Effector memory CD4-positive, alpha-beta T cell (primary cell): ENCODE data around the gene PBX3.

Source experiments
- DNase-seq, 3 donors: peaks; one replicate each; pipeline ENCODE4 v3.0.0-alpha.2; 2020
- H3K27ac ChIP-seq: 2 replicates; pipeline ENCODE4 v1.7.0; 2013; ENCODE audit warnings: mild to moderate bottlenecking, low read length, moderate library complexity; ENCODE audit not compliant: insufficient read depth, poor library complexity, severe bottlenecking
- H3K27me3 ChIP-seq: replicated peaks from 2 replicates; pipeline ENCODE4 v1.7.0; 2013; ENCODE audit warnings: mild to moderate bottlenecking, low read length; ENCODE audit not compliant: insufficient read depth, control insufficient read depth, poor library complexity, severe bottlenecking
- H3K36me3 ChIP-seq: 2 replicates; pipeline ENCODE4 v1.7.0; 2013; ENCODE audit warnings: mild to moderate bottlenecking, low read length, moderate library complexity; ENCODE audit not compliant: control insufficient read depth, insufficient read depth
- H3K4me1 ChIP-seq: 2 replicates; pipeline ENCODE4 v1.7.0; 2013; ENCODE audit warnings: low read length, mild to moderate bottlenecking; ENCODE audit not compliant: control insufficient read depth, insufficient read depth, poor library complexity, severe bottlenecking
- H3K4me3 ChIP-seq: 2 replicates; pipeline ENCODE4 v1.7.0; 2013; ENCODE audit warnings: low read length, low read depth, mild to moderate bottlenecking; ENCODE audit not compliant: insufficient read depth, poor library complexity, severe bottlenecking
- H3K9me3 ChIP-seq: 2 replicates; pipeline ENCODE4 v1.7.0; 2013; ENCODE audit warnings: mild to moderate bottlenecking, low read length, moderate library complexity; ENCODE audit not compliant: control insufficient read depth

PBX3 gene

DNA sequence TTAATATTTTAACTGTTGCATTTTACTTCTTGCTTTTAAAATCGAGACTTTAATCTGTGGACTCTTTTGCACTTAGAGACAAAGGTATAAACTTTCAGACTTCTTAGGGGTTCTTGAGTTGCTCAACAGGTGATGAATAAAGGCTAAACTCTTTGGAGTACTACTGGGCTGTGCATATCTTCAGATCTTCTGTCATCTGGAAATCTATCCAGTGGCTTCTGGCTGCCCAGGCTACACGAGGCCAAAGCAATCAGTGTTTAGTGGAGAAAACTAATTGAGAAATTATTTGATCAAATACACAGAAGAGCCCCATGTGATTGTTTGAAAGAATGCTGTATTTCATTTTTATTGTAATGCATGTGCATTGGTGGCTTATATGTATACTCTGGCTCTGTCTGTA lies 146.1 kb downstream of the PBX3 start:
- DNase-seq, result no peak
- Histone ChIP-seq H3K4me3 (no peak overlapping the region), H3K36me3 (no peaks in the 10 kb centered on the region), H3K27ac (no peak overlapping the region), H3K27me3 (peaks cover 5% of the 10 kb centered on the region), H3K4me1 (peaks cover 9% of the 10 kb centered on the region), H3K9me3 (no peaks in the 10 kb centered on the region)

DNA sequence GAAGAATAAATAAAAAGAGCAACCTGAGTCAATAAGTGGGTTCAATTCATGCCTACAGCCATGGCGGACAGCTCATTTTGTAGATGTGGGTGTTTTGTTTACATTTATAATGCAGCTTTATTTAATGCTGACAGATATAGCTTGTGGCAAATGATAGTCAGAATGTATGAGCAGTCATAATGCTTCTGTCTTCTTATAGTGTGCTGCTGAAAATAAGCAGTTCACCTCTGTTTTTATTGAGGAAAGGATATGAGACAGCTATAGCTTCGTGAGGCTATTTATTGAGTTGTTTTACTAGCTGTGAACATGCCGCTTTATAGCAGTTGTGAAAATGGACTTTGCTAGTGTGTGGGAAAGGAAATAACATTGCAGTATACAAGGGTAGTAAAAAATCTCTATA lies 147.4 kb downstream of the PBX3 start:
- Histone ChIP-seq H3K27me3 (peaks cover 5% of the 10 kb centered on the region), H3K9me3 (no peaks in the 10 kb centered on the region), H3K27ac (no peak overlapping the region), H3K36me3 (no peaks in the 10 kb centered on the region), H3K4me1 (peaks cover 4% of the 10 kb centered on the region), H3K4me3 (no peak overlapping the region)
- DNase-seq, result no peak

DNA sequence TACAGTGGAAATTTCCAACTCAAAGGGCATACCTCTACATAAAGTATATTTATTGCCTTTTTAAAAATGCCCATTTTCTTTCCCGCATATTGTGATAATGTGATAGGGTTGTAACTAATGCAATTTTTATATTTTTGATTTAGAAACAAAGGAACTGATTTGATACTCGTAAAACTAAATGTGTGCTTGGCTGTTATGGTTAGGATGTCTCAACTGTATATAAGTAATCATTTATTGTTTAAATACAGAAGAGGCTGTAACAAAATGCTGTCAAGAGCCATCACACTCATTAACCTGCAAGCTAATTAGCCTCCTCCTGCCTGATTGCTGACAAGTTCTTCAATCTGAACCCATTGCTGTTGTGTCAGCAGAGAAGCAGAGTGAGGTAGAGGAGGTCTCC lies 149.2 kb downstream of the PBX3 start:
- Histone ChIP-seq H3K27ac (no peak overlapping the region), H3K27me3 (no peaks in the 10 kb centered on the region), H3K36me3 (no peaks in the 10 kb centered on the region), H3K9me3 (no peaks in the 10 kb centered on the region), H3K4me1 (no peaks in the 10 kb centered on the region), H3K4me3 (no peak overlapping the region)
- no peak for DNase-seq

DNA sequence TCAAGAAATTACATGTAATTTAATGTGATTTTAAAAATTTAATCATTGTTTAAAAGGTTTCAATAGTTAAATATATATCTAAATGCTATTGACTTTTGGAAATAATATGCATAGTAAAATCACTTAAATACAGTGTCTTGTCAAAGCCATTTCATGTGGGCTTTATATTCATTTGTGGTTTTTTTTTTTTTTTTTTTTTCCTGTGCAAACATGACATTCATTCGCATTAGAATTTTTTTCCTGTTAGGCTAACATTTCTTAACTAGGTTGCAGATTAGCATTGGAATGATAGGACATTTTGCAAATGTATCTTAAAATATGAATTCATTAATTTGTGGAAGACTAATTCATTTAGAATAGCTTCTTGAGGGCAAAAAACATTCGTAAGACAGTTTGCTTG lies 149.8 kb downstream of the PBX3 start:
- Histone ChIP-seq H3K9me3 (no peaks in the 10 kb centered on the region), H3K27me3 (no peaks in the 10 kb centered on the region), H3K4me3 (no peak overlapping the region), H3K36me3 (no peaks in the 10 kb centered on the region), H3K4me1 (no peaks in the 10 kb centered on the region), H3K27ac (no peak overlapping the region)
- DNase-seq, result no peak

DNA sequence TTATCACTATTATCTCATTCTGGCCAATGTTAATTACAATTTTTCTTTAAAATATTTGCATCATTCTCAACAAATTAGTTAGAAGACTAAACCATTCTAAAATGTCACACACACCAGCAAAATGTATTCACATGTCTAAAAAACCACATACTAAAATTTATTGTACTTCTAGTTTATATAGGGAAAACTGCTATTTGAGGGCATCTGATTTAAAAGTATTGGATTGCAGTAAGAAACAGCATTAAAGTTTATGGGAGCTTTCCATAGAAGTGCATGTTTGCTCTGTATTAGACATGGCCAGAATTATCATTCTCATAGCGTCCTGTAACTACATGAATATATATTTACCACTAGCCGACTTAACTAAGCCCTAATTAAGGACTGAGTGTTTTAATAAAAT lies 150.3 kb downstream of the PBX3 start:
- H3K4me3 ChIP-seq, result no peak overlapping the region
- H3K4me1 ChIP-seq, result no peaks in the 10 kb centered on the region
- no peaks in the 10 kb centered on the region for H3K9me3 ChIP-seq
- H3K27me3 ChIP-seq, result no peaks in the 10 kb centered on the region
- no peak for DNase-seq
- no peak overlapping the region for H3K27ac ChIP-seq
- H3K36me3 ChIP-seq, result no peaks in the 10 kb centered on the region

DNA sequence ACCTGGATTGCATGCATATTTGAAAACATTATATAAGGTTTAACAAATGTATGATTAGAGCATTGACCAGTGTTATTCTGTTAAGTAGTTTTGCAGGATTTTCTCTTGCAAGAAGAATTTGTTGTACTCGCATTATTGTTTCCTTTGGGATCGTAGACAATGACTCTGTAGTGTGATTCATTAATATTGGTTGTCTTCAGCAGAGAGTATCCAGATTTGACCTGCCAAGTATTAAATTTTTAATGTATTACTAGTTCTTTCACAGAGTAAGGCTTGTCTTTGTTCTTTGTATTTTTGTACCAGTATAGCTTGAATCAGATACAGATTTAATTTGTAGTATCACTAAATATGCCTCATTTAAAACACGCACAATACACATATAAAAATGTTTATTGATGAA lies 155.0 kb downstream of the PBX3 start:
- H3K27me3 ChIP-seq, result no peaks in the 10 kb centered on the region
- no peak for DNase-seq
- H3K4me3 ChIP-seq, result no peak overlapping the region
- no peaks in the 10 kb centered on the region for H3K4me1 ChIP-seq
- H3K9me3 ChIP-seq, result no peaks in the 10 kb centered on the region
- no peaks in the 10 kb centered on the region for H3K36me3 ChIP-seq
- H3K27ac ChIP-seq, result no peak overlapping the region

DNA sequence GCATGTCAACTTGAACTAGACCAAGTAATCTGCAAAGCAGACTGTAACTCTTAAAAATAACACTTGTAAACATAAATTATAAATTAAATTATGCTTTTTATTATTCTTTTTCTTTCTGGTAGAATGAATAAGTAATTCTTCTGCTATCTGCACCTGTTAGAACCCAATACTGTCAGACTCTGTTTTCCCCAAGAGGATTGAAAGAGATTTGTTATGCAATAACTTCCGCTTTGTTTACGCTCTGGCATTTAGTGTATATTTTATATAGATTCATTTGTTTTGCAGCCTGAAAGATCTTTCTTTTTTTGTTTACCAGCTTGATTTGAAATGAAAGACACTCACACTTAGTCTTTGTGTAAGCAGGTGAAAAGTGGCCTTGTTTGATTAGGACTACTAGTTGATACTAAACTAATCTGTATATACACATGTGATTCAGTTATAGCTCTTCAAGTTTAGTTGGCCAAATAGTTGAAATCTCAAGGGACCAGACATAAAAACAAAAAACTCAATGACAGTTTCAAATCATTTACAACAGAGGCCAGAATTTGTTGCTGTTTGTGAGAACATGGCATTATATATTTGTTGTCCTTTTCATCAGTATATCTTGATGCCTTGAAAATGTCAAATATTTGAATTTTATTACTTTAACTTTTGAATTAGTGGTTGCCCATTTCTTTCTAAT lies 155.8 kb downstream of the PBX3 start:
- H3K27ac ChIP-seq, result no peak overlapping the region
- no peaks in the 10 kb centered on the region for H3K36me3 ChIP-seq
- H3K4me1 ChIP-seq, result no peaks in the 10 kb centered on the region
- no peaks in the 10 kb centered on the region for H3K9me3 ChIP-seq
- H3K4me3 ChIP-seq, result no peak overlapping the region
- H3K27me3 ChIP-seq, result no peaks in the 10 kb centered on the region
- DNase-seq, result no peak

DNA sequence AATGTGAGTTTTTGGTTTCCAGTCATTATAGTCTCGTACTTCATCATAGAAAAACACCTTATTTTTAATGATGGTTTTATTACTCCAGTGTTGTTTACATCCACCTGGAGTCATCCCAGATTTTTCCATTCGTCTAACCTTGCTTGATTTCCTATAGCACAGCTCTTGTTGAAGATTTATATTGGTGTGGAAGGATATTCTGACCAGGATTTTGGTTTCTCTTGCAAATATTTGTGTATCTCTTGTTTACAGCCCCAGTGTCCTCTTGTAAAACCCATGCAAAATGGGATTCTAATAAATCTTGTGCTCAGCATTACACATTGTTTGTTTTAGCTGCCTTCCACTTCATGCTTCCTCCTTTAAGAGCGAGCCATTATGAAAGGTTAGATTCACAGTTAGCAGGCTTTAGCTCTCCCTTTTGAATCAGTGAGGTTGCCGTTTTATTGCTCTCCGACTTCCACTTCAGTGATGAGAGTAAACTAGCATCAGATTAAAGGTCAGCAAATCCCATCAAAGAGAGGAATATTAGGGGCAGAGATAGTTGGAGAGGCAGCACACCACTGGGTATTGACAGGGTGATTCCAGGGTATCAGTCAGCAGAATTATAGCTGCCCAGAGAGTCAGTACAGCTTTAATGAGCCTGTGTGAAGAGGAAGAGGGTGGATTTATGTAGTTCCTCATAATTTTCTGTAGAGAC lies 157.1 kb downstream of the PBX3 start:
- Histone ChIP-seq H3K9me3 (no peaks in the 10 kb centered on the region), H3K27me3 (no peaks in the 10 kb centered on the region), H3K27ac (no peak overlapping the region), H3K36me3 (no peaks in the 10 kb centered on the region), H3K4me1 (no peaks in the 10 kb centered on the region), H3K4me3 (no peak overlapping the region)
- DNase-seq, result no peak

DNA sequence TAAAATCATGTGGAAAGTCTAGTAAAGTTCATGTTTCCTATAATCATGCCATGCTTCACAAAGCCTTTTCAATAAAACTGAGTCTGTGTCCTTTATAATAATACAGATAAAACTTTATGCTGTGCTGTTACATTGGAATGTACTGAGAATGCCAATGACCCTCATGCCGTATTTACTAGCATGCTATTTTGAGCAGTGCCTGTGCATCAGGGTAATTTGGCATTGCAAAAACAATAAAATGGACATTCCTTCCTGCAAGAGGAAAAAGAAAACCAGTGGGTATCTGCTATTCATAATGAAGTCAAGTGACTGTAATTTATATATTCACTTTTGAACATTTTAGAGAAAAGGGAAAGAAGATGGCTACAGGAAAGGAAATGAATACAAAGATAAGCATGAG lies 159.0 kb downstream of the PBX3 start:
- no peak for DNase-seq
- Histone ChIP-seq H3K27ac (no peak overlapping the region), H3K9me3 (no peaks in the 10 kb centered on the region), H3K27me3 (no peaks in the 10 kb centered on the region), H3K4me1 (no peaks in the 10 kb centered on the region), H3K36me3 (no peaks in the 10 kb centered on the region), H3K4me3 (no peak overlapping the region)

DNA sequence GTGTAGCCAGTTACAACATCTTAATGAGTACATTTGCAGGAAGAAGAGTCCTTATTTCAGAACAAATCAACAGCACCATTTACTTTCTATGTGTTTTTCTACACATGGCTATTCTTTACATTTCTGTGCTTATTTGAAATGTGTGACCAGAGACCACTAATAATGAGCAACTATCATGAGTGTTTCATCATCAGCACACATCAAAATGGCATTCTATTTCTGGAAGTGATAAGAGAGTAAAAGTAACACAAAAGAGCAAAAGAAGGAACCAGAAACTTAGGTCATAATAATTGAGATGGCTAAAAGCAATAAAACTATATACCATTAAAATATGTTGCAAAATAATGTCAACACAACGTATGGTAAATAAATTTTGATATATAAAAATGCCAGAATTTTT lies 159.7 kb downstream of the PBX3 start:
- no peaks in the 10 kb centered on the region for H3K36me3 ChIP-seq

More for the DNA sequence above, 159.7 kb downstream of the PBX3 start:
- Histone ChIP-seq H3K27me3 (no peaks in the 10 kb centered on the region), H3K4me1 (no peaks in the 10 kb centered on the region), H3K4me3 (no peak overlapping the region), H3K27ac (no peak overlapping the region), H3K9me3 (no peaks in the 10 kb centered on the region)
- no peak for DNase-seq
